NB4 (cell line): ENCODE measurements around the gene FOXP2.
"Not testable (repeated sequence)": the region's sequence is repeated elsewhere in the genome, so short reads cannot be mapped to it uniquely, and the experiment has no call there.

ENCODE experiments used
- DNase-seq: peaks from one replicate; pipeline ENCODE4 v3.0.0; 2010; ENCODE audit warnings: low read depth
- H3K4me3 ChIP-seq: one replicate; pipeline ENCODE4 v1.5.1; 2011; ENCODE audit warnings: mild to moderate bottlenecking, low read depth, low read length, moderate library complexity
- MYC ChIP-seq: IDR thresholded peaks from 2 replicates; pipeline ENCODE4 v1.6.1; 2011; ENCODE audit warnings: low read depth, low read length
- POLR2A ChIP-seq: IDR thresholded peaks from 2 replicates; pipeline ENCODE4 v1.6.1; 2011; ENCODE audit warnings: mild to moderate bottlenecking; ENCODE audit not compliant: insufficient read length; ENCODE audit errors: extremely low read depth
- TF ChIP-seq, protein P1 (sequence below): IDR thresholded peaks from one replicate; pipeline ENCODE4 v1.5.1; 2012; ENCODE audit warnings: low read depth, low read length
- TF ChIP-seq, protein P2 (sequence below): IDR thresholded peaks from 2 replicates; pipeline ENCODE4 v1.6.1; 2011; ENCODE audit warnings: low read depth, low read length

The FOXP2 gene

DNA sequence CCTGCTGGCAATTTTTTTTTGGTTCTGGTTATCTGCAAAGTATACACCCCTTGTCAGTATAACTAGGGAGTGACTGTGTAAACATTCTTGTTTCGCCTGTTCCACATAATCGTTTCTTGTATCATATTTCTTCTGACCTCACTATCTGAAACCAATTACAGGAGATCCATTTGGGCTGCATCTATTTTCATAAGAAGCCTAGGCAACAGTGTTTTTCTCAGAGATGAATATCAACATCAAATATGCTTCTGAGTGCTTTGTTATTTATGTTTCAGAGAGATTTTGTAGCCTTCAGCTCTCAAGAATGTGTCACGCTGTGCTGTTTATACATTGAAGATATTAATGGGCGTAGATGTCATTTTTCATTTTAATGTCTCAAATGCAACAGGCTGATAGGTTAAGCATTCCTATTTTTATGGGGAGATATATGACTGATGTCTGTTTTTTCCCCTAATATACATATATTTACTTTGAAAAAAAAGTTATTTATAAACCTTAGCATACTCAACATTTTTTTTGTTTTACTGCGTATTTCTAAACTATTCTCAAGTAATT is 115.5 kb downstream of the FOXP2 start:
- no peak for DNase-seq
- TF ChIP-seq, protein P1, sequence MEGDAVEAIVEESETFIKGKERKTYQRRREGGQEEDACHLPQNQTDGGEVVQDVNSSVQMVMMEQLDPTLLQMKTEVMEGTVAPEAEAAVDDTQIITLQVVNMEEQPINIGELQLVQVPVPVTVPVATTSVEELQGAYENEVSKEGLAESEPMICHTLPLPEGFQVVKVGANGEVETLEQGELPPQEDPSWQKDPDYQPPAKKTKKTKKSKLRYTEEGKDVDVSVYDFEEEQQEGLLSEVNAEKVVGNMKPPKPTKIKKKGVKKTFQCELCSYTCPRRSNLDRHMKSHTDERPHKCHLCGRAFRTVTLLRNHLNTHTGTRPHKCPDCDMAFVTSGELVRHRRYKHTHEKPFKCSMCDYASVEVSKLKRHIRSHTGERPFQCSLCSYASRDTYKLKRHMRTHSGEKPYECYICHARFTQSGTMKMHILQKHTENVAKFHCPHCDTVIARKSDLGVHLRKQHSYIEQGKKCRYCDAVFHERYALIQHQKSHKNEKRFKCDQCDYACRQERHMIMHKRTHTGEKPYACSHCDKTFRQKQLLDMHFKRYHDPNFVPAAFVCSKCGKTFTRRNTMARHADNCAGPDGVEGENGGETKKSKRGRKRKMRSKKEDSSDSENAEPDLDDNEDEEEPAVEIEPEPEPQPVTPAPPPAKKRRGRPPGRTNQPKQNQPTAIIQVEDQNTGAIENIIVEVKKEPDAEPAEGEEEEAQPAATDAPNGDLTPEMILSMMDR: no peak
- TF ChIP-seq POLR2A: no peak
- H3K4me3 ChIP-seq: no peak overlapping the region

DNA sequence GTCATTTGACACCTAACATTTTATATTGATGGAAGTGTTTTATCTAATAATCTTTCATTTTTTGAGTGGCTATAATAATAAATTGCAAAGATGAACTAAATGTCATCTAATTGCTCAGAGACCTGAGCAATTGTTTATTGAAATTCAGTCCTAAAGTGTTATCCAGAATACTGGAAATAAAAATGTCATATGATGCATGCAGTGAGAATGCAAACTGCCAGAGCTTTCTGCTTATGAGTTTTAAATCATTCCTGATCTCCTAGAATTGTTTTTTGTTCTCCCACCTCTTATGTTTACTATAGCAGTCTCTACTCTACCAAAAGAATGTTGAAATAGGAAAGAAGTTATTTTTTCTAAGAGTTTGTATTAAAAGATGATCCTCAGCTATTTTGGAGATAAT is 116.7 kb downstream of the FOXP2 start:
- DNase-seq: no peak
- H3K4me3 ChIP-seq: no peak overlapping the region
- TF ChIP-seq, protein P1: no peak
- TF ChIP-seq, protein P2, sequence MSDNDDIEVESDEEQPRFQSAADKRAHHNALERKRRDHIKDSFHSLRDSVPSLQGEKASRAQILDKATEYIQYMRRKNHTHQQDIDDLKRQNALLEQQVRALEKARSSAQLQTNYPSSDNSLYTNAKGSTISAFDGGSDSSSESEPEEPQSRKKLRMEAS: no peak
- TF ChIP-seq MYC (no peak), POLR2A (no peak)

DNA sequence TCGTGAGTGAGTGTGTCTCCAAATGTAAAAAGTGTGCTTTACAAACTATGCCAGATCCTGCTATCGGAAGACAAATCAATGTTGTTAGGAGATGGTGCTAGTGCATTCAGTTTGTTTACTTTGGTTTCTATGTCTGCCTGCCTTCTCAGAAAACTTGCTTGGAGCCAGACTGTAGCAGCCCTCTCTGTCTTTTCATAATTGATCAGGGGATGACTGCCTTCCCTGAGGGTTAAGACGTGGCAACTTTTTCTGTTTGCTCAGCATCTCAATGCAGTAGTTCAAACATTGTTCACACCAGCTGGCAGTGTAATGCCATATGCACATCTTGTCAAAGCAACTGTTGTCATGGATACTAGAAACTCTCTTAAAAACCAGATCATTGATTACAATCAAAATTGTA is 118.5 kb downstream of the FOXP2 start:
- TF ChIP-seq MYC (no peak), POLR2A (no peak)
- TF ChIP-seq, protein P1: no peak
- TF ChIP-seq, protein P2: no peak
- no peak overlapping the region for H3K4me3 ChIP-seq
- no peak for DNase-seq

DNA sequence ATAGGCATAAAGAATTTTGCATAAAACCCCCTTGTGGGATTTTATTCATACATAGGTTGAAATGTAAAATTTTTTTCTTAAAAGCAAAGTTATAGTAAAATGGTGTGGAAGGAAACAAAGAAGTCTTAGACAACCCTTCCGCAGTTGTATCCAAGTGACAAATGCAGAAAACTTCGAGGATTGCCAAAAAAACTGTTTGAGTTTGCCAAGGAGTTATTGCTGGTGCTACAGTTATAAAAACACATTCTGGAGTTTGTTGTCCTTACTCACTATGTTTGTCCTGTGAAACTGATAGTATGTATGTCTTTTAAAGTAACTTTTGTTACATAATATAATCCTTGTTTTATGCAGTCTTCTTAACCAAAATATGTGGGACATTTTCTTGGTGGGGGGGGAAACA is 120.3 kb downstream of the FOXP2 start:
- no peak for DNase-seq
- TF ChIP-seq, protein P2: no peak
- TF ChIP-seq, protein P1: no peak
- TF ChIP-seq POLR2A (no peak), MYC (no peak)
- H3K4me3 ChIP-seq: no peak overlapping the region

DNA sequence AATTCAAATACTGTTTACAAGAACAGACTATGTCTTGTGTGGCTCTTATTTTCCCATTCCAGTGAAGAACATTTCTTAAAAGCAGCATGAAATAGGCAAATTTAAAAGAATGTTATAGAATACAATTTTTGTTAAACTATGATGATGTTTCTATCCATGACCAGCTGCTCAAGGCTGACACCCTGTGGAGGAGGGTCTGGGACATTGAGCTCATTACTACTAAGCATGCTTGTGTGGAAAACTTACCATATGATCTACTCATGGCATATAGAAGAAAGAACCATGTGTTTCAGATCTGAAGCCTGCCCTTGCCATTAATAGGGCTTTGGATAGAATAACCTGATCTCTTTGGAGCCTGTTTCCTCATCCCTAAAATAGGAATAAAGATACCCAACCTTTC is 125.0 kb downstream of the FOXP2 start:
- no peak overlapping the region for H3K4me3 ChIP-seq
- peak; percentile 19 for DNase-seq
- no peak for TF ChIP-seq POLR2A
- TF ChIP-seq, protein P2: no peak
- TF ChIP-seq, protein P1: no peak
- no peak for TF ChIP-seq MYC

DNA sequence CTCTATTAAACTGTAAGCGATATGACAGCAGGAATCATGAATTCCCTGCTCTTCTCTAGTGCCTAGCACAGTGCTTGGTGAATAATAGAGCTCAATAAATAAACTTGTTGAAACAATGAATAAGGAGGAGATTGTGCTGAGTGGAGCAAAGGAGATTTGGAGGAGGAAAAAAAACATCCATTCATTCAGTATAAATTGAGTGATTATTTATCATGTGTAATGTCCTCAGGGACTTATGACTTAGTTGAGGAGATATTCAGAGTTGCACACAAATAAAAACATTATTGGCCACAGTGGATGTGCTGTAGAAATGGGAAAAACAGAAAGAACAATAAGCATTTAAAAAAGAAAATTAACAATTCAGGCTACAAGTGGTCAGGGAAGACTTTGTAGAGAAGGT is 125.7 kb downstream of the FOXP2 start:
- no peak for DNase-seq
- no peak for TF ChIP-seq MYC
- TF ChIP-seq POLR2A: no peak
- TF ChIP-seq, protein P2: no peak
- TF ChIP-seq, protein P1: no peak

DNA sequence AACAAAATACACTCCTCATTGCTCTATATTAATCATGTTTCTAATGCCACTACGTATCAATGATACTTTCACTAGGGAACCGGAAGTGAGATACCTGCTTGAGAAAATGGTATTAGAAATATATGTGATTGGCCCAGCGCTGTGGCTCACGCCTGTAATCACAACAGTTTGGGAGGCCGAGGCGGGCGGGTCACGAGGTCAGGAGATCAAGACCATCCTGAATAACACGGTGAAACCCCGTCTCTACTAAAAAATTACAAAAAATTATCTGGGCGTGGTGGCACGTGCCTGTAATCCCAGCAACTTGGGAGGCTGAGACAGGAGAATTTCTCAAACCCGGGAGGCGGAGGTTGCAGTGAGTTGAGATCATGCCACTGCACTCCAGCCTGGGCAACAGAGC is 132.7 kb downstream of the FOXP2 start:
- DNase-seq, H3K4me3 ChIP-seq: not testable (repeated sequence)

More for the DNA sequence above, 125.7 kb downstream of the FOXP2 start:
- H3K4me3 ChIP-seq: no peak overlapping the region
